T-helper 2 cell treated with Interferon-gamma antibody and Interleukin-4, amounts not matched to agents 100 ng/mL and 5 ng/mL, for 36 hours (primary cell): ENCODE results near the gene PCBP3. TPM values are rescaled to one million over a fixed set of nuclear protein-coding genes. Genes with fewer than 3 reads are reported as not detected.

Experiments
- intact Hi-C: fragments of 100-400 bp; cut with micrococcal nuclease; formaldehyde crosslinking; loops from one replicate; pipeline ENCODE4 v1.15.1; 2023
- total RNA-seq: library from RNA; stranded (reverse); gene quantifications from 2 replicates; pipeline ENCODE4 v1.2.3, GENCODE V29; 2022

Gene PCBP3
- total RNA-seq, 1 donor from 2014 or later = 5.1 TPM

- intact Hi-C loops = no loop called here
These were observed 135.2 kb downstream of the PCBP3 start for GRCh38 chr21:45778686-45779085.

GRCh38 chr21:45779226-45779625 is 135.7 kb downstream of the PCBP3 start:
- intact Hi-C loops = no loop called here

- intact Hi-C loops = no loop called here
These were observed 137.1 kb downstream of the PCBP3 start for GRCh38 chr21:45780647-45781046.

GRCh38 chr21:45781741-45782140 is 138.2 kb downstream of the PCBP3 start:
- intact Hi-C loops = no loop called here

GRCh38 chr21:45786660-45787059 is 143.1 kb downstream of the PCBP3 start:
- intact Hi-C loops = no loop called here

- intact Hi-C loops = no loop called here
These were observed 143.8 kb downstream of the PCBP3 start for GRCh38 chr21:45787371-45787770.

GRCh38 chr21:45788198-45788597 is 144.7 kb downstream of the PCBP3 start:
- intact Hi-C loops = no loop called here

- intact Hi-C loops = no loop called here
These were observed 145.3 kb downstream of the PCBP3 start for GRCh38 chr21:45788637-45789506.

GRCh38 chr21:45790427-45790826 is 146.9 kb downstream of the PCBP3 start:
- intact Hi-C loops = no loop called here

GRCh38 chr21:45791562-45792418 is 148.3 kb downstream of the PCBP3 start:
- intact Hi-C loops = no loop called here

GRCh38 chr21:45792682-45793383 is 149.3 kb downstream of the PCBP3 start:
- intact Hi-C loops = no loop called here

- intact Hi-C loops = no loop called here
These were observed 150.5 kb downstream of the PCBP3 start for GRCh38 chr21:45794027-45794426.

GRCh38 chr21:45796003-45796402 is 152.5 kb downstream of the PCBP3 start:
- intact Hi-C loops = no loop called here

GRCh38 chr21:45797338-45797737 is 153.8 kb downstream of the PCBP3 start:
- intact Hi-C loops = no loop called here

- intact Hi-C loops = no loop called here
These were observed 156.3 kb downstream of the PCBP3 start for GRCh38 chr21:45799765-45800338.

- intact Hi-C loops = no loop called here
These were observed 157.0 kb downstream of the PCBP3 start for GRCh38 chr21:45800339-45801080.

GRCh38 chr21:45801129-45801964 is 157.8 kb downstream of the PCBP3 start:
- intact Hi-C loops = no loop called here

- intact Hi-C loops = no loop called here
These were observed 158.5 kb downstream of the PCBP3 start for GRCh38 chr21:45801989-45802388.

GRCh38 chr21:45802425-45802824 is 158.9 kb downstream of the PCBP3 start:
- intact Hi-C loops = no loop called here
